Measurements from ENCODE around the gene ZGLP1.

DNA sequence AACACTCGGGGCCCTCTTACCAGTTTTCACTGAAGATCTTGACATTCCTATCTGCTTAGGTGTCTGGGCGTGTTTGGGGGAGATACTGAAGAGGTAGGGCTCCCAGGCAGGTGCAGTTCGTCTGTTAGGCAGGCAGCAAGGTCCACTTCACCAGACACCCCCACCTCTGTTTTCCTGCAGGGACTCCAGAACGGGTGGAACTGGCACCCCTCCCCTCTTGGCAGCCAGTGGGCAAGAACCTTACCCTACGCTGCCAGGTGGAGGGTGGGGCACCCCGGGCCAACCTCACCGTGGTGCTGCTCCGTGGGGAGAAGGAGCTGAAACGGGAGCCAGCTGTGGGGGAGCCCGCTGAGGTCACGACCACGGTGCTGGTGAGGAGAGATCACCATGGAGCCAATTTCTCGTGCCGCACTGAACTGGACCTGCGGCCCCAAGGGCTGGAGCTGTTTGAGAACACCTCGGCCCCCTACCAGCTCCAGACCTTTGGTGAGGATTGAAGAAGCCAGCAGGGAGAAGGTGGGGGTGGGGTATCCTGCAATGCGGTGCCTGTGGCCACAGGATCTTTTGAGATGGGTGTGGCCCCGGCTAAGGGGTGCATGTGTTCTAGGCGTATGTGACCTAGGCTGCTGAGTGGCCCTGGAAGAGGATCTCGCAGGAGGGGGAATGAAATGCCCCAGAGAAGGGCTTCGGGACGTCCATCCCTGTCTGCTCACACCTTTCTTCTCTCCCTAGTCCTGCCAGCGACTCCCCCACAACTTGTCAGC is 26.1 kb downstream of the ZGLP1 start:
- TF ChIP-seq POLR2AphosphoS5 (IDR thresholded peaks at IDR 0.05; ENCODE audit: low read depth, low read length) (no peak), REST (IDR thresholded peaks at IDR 0.05; ENCODE audit: insufficient read depth in 1 of 2, low read depth in 2 of 2, low read length in 2 of 2) (no peak), TAF1 (IDR thresholded peaks at IDR 0.05; ENCODE audit: borderline replicate concordance, insufficient read depth, low read length) (no peak), FOXP2 (optimal IDR thresholded peaks at IDR 0.05; ENCODE audit: borderline replicate concordance, extremely low read depth, extremely low read length, insufficient read depth) (no peak), SIN3A (IDR thresholded peaks at IDR 0.05; ENCODE audit: borderline replicate concordance, insufficient read depth, low read length) (no peak)
